ENCODE data around the gene IGFBP4. TPM values are rescaled to one million over a fixed set of nuclear protein-coding genes. Genes with fewer than 3 reads are reported as not detected.

IGFBP4 gene
- total and polyA plus RNA-seq, 4 donors, result 99.2 to 1,001 (median 628) TPM

- Histone ChIP-seq H3K4me3 (ENCODE audit: low read length in 2 of 2) (no peak overlapping the region), H3K27me3 (ENCODE audit: control insufficient read depth in 1 of 2, insufficient read depth in 2 of 2, low read length in 1 of 2) (no peaks in the 10 kb centered on the region), H3K9me3 (ENCODE audit: control insufficient read depth, low read length) (no peaks in the 10 kb centered on the region), H3K27ac (ENCODE audit: low read depth in 1 of 2, low read length in 2 of 2) (no peak overlapping the region), H3K4me1 (ENCODE audit: control insufficient read depth in 1 of 2, insufficient read depth in 2 of 2, low read length in 2 of 2) (no peaks in the 10 kb centered on the region), H3K36me3 (ENCODE audit: control insufficient read depth in 1 of 2, insufficient read depth in 2 of 2, low read length in 1 of 2) (no peaks in the 10 kb centered on the region)
- intact Hi-C loops (cut with DNase I), result no loop called here
- ATAC-seq (ENCODE audit: low FRiP score), result no peak
- DNase-seq, result peak; percentile 19 to 37
- 25 to 28% methylated on average over 5 of the region's 5 CpGs for WGBS, 2 donors
Measured at GRCh38 chr17:40437095-40437732, 6.0 kb upstream of the IGFBP4 start.

- Histone ChIP-seq H3K27me3 (ENCODE audit: control insufficient read depth in 1 of 2, insufficient read depth in 2 of 2, low read length in 1 of 2) (no peaks in the 10 kb centered on the region), H3K9me3 (ENCODE audit: control insufficient read depth, low read length) (no peaks in the 10 kb centered on the region), H3K4me1 (ENCODE audit: control insufficient read depth in 1 of 2, insufficient read depth in 2 of 2, low read length in 2 of 2) (no peaks in the 10 kb centered on the region), H3K36me3 (ENCODE audit: control insufficient read depth in 1 of 2, insufficient read depth in 2 of 2, low read length in 1 of 2) (no peaks in the 10 kb centered on the region), H3K27ac (ENCODE audit: low read depth in 1 of 2, low read length in 2 of 2) (no peak overlapping the region), H3K4me3 (ENCODE audit: low read length in 2 of 2) (no peak overlapping the region)
- intact Hi-C loops (cut with DNase I), result loop anchor here (1.0 to 10.0 kb wide), 4 partner anchors 36 to 125 kb away; partner anchors contain the start of gene CCR7 (in 1 of the 2)
- DNase-seq (peak; percentile 20 to 28), ATAC-seq (ENCODE audit: low FRiP score) (no peak)
- 85 to 90% methylated on average over 4 of the region's 4 CpGs for WGBS, 2 donors
Measured at GRCh38 chr17:40440166-40440565, 3.1 kb upstream of the IGFBP4 start.

- no peaks in the 10 kb centered on the region for H3K4me1 ChIP-seq (ENCODE audit: control insufficient read depth in 1 of 2, insufficient read depth in 2 of 2, low read length in 2 of 2)
- ATAC-seq (ENCODE audit: low FRiP score) (peak; percentile 39), DNase-seq (peak; percentile 78 to 87)
- 21% methylated on average over 25 to 29 of the region's 29 CpGs for WGBS, 2 donors
- H3K27ac ChIP-seq (ENCODE audit: low read depth in 1 of 2, low read length in 2 of 2), result peak overlapping the region; percentile 1 to 77
- peak overlapping the region; percentile 49 to 50 for H3K4me3 ChIP-seq (ENCODE audit: low read length in 2 of 2)
- no peaks in the 10 kb centered on the region for H3K36me3 ChIP-seq (ENCODE audit: control insufficient read depth in 1 of 2, insufficient read depth in 2 of 2, low read length in 1 of 2)
- H3K27me3 ChIP-seq (ENCODE audit: control insufficient read depth in 1 of 2, insufficient read depth in 2 of 2, low read length in 1 of 2), result no peaks in the 10 kb centered on the region
- intact Hi-C loops (cut with DNase I), result loop anchor here (1.0 to 10.0 kb wide), 3 partner anchors 34 to 122 kb away; partner anchors contain the start of gene CCR7 (in 1 of the 2)
- H3K9me3 ChIP-seq (ENCODE audit: control insufficient read depth, low read length), result no peaks in the 10 kb centered on the region
Measured at GRCh38 chr17:40442392-40443195, 656 bp upstream of the IGFBP4 start.

- no peaks in the 10 kb centered on the region for H3K9me3 ChIP-seq (ENCODE audit: control insufficient read depth, low read length)
- H3K4me1 ChIP-seq (ENCODE audit: control insufficient read depth in 1 of 2, insufficient read depth in 2 of 2, low read length in 2 of 2), result no peaks in the 10 kb centered on the region
- H3K36me3 ChIP-seq (ENCODE audit: control insufficient read depth in 1 of 2, insufficient read depth in 2 of 2, low read length in 1 of 2), result no peaks in the 10 kb centered on the region
- WGBS, 2 donors, result 10 to 24% methylated on average over 15 of the region's 15 CpGs
- H3K27me3 ChIP-seq (ENCODE audit: control insufficient read depth in 1 of 2, insufficient read depth in 2 of 2, low read length in 1 of 2), result no peaks in the 10 kb centered on the region
- intact Hi-C loops (cut with DNase I), result loop anchor here (1.0 to 10.0 kb wide), 3 partner anchors 32 to 121 kb away; partner anchors contain the start of gene CCR7 (in 1 of the 2)
- peak overlapping the region in 1 of 2 donors; percentile 1 for H3K27ac ChIP-seq (ENCODE audit: low read depth in 1 of 2, low read length in 2 of 2)
- DNase-seq, result peak in 1 of 2 donors; percentile 49
- ATAC-seq (ENCODE audit: low FRiP score), result no peak
- H3K4me3 ChIP-seq (ENCODE audit: low read length in 2 of 2), result peak overlapping the region in 1 of 2 donors; percentile 50
Measured at GRCh38 chr17:40443988-40444899, 994 bp downstream of the IGFBP4 start.

- Histone ChIP-seq H3K27me3 (ENCODE audit: control insufficient read depth in 1 of 2, insufficient read depth in 2 of 2, low read length in 1 of 2) (no peaks in the 10 kb centered on the region), H3K27ac (ENCODE audit: low read depth in 1 of 2, low read length in 2 of 2) (no peak overlapping the region), H3K9me3 (ENCODE audit: control insufficient read depth, low read length) (no peaks in the 10 kb centered on the region), H3K4me1 (ENCODE audit: control insufficient read depth in 1 of 2, insufficient read depth in 2 of 2, low read length in 2 of 2) (no peaks in the 10 kb centered on the region), H3K36me3 (ENCODE audit: control insufficient read depth in 1 of 2, insufficient read depth in 2 of 2, low read length in 1 of 2) (no peaks in the 10 kb centered on the region), H3K4me3 (ENCODE audit: low read length in 2 of 2) (no peak overlapping the region)
- 80% methylated on average over 11 of the region's 11 CpGs for WGBS, 2 donors
- intact Hi-C loops (cut with DNase I), result loop anchor here in 1 of 2 donors (10.0 kb wide), 1 partner anchor 119 kb away; the partner anchor contains the start of gene CCR7
- ATAC-seq (ENCODE audit: low FRiP score), result no peak
- peak in 1 of 2 donors; percentile 6 for DNase-seq
Measured at GRCh38 chr17:40445751-40446468, 2.7 kb downstream of the IGFBP4 start.

GRCh38 chr17:40447148-40447644 is 3.9 kb downstream of the IGFBP4 start:
- no peaks in the 10 kb centered on the region for H3K27me3 ChIP-seq (ENCODE audit: control insufficient read depth in 1 of 2, insufficient read depth in 2 of 2, low read length in 1 of 2)
- WGBS, 2 donors, result 16 to 29% methylated on average over 8 of the region's 8 CpGs
- no peaks in the 10 kb centered on the region for H3K9me3 ChIP-seq (ENCODE audit: control insufficient read depth, low read length)
- DNase-seq (no peak), ATAC-seq (ENCODE audit: low FRiP score) (peak; percentile 9)
- H3K36me3 ChIP-seq (ENCODE audit: control insufficient read depth in 1 of 2, insufficient read depth in 2 of 2, low read length in 1 of 2), result no peaks in the 10 kb centered on the region
- intact Hi-C loops (cut with DNase I), result loop anchor here in 1 of 2 donors (10.0 kb wide), 1 partner anchor 118 kb away; the partner anchor contains the start of gene CCR7
- H3K4me1 ChIP-seq (ENCODE audit: control insufficient read depth in 1 of 2, insufficient read depth in 2 of 2, low read length in 2 of 2), result peaks cover 0 to 2% of the 10 kb centered on the region in 2 donors
- peak overlapping the region in 1 of 2 donors; percentile 21 for H3K27ac ChIP-seq (ENCODE audit: low read depth in 1 of 2, low read length in 2 of 2)
- H3K4me3 ChIP-seq (ENCODE audit: low read length in 2 of 2), result no peak overlapping the region

- ATAC-seq (ENCODE audit: low FRiP score) (no peak), DNase-seq (no peak)
- no peaks in the 10 kb centered on the region for H3K36me3 ChIP-seq (ENCODE audit: control insufficient read depth in 1 of 2, insufficient read depth in 2 of 2, low read length in 1 of 2)
- WGBS, 2 donors, result 46 to 62% methylated on average over 3 to 4 of the region's 4 CpGs
- peak overlapping the region in 1 of 2 donors; percentile 55 for H3K27ac ChIP-seq (ENCODE audit: low read depth in 1 of 2, low read length in 2 of 2)
- intact Hi-C loops (cut with DNase I), result loop anchor here in 1 of 2 donors (10.0 kb wide), 1 partner anchor 117 kb away; the partner anchor contains the start of gene CCR7
- H3K4me3 ChIP-seq (ENCODE audit: low read length in 2 of 2), result no peak overlapping the region
- H3K27me3 ChIP-seq (ENCODE audit: control insufficient read depth in 1 of 2, insufficient read depth in 2 of 2, low read length in 1 of 2), result no peaks in the 10 kb centered on the region
- H3K9me3 ChIP-seq (ENCODE audit: control insufficient read depth, low read length), result no peaks in the 10 kb centered on the region
- peaks cover 0 to 2% of the 10 kb centered on the region in 2 donors for H3K4me1 ChIP-seq (ENCODE audit: control insufficient read depth in 1 of 2, insufficient read depth in 2 of 2, low read length in 2 of 2)
Measured at GRCh38 chr17:40447806-40448205, 4.6 kb downstream of the IGFBP4 start.

All from aorta (tissue), 5 donors.